Gastrocnemius medialis (tissue), 4 donors: ENCODE results near the gene GNAI1.

Experiments
- POLR2A ChIP-seq, 2 donors: fragments of 450-650 bp; IDR thresholded peaks; one replicate each; pipeline ENCODE4 v1.6.1; 2017; ENCODE audit warnings: antibody characterized with exemption in 2 of 2, mild to moderate bottlenecking in 2 of 2, moderate library complexity in 2 of 2
- TF ChIP-seq, protein P1 (sequence below), 5 experiments: fragments of 450-650 bp in 3 of 5; fragments of 200-600 bp in 2 of 5; sonication (generic) in 2 of 5; IDR thresholded peaks in 4 of 5; conservative IDR thresholded peaks in 1 of 5; 1 replicate in 4 of 5; 2 replicates in 1 of 5; pipeline ENCODE4 v1.5.1; 2016 to 2019; ENCODE audit warnings: antibody characterized with exemption in 5 of 5, mild to moderate bottlenecking in 3 of 5, moderate library complexity in 3 of 5

GRCh38 chr7:80097756-80098155, 36.9 kb upstream of the GNAI1 start:
- TF ChIP-seq, protein P1, sequence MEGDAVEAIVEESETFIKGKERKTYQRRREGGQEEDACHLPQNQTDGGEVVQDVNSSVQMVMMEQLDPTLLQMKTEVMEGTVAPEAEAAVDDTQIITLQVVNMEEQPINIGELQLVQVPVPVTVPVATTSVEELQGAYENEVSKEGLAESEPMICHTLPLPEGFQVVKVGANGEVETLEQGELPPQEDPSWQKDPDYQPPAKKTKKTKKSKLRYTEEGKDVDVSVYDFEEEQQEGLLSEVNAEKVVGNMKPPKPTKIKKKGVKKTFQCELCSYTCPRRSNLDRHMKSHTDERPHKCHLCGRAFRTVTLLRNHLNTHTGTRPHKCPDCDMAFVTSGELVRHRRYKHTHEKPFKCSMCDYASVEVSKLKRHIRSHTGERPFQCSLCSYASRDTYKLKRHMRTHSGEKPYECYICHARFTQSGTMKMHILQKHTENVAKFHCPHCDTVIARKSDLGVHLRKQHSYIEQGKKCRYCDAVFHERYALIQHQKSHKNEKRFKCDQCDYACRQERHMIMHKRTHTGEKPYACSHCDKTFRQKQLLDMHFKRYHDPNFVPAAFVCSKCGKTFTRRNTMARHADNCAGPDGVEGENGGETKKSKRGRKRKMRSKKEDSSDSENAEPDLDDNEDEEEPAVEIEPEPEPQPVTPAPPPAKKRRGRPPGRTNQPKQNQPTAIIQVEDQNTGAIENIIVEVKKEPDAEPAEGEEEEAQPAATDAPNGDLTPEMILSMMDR (IDR thresholded peaks at IDR 0.05 in 4 of 5, conservative IDR thresholded peaks at IDR 0.05 in 1 of 5): no peak
- TF ChIP-seq POLR2A (IDR thresholded peaks at IDR 0.05): no peak
